Loucy (cell line): ENCODE results near the gene SLC39A11.

Experiments used
- CTCF ChIP-seq: fragments of 200-600 bp; sonication (generic); conservative IDR thresholded peaks from 2 replicates; pipeline ENCODE4 v1.5.1; 2014; ENCODE audit warnings: mild to moderate bottlenecking, antibody characterized with exemption, low read length
- EZH2phosphoT487 ChIP-seq: fragments of 200-600 bp; IDR thresholded peaks from 2 replicates; pipeline ENCODE4 v1.6.1; 2018; ENCODE audit warnings: antibody characterized with exemption, mild to moderate bottlenecking, moderate library complexity, borderline replicate concordance

DNA sequence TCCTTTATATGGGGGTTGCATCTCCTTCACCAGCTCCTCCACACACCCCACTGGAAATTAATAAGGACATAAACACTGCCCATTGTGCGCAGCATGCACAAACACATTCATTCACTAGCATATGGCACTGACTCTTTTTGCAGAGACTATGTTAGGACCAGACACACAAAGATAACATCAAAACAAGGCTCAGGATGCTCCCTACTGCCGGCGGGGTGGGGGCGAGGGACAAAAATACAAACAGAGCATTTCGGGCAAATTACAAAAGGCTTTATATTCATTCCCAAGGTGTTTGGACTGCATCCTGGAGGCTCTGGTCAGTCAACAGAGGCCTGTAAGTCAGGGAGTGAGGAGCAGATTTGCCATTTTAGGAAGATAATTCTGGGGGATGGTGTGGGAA lies 299.7 kb downstream of the SLC39A11 start:
- TF ChIP-seq CTCF (no peak), EZH2phosphoT487 (no peak)
